ENCODE data around the gene AMER3.

GRCh38 chr2:130805613-130806012, 50.3 kb downstream of the AMER3 start:
- TF ChIP-seq CTCF (IDR thresholded peaks at IDR 0.05) (no peak), POLR2AphosphoS5 (IDR thresholded peaks at IDR 0.05) (no peak)
